ENCODE results near the gene AZU1.

Gene AZU1

DNA sequence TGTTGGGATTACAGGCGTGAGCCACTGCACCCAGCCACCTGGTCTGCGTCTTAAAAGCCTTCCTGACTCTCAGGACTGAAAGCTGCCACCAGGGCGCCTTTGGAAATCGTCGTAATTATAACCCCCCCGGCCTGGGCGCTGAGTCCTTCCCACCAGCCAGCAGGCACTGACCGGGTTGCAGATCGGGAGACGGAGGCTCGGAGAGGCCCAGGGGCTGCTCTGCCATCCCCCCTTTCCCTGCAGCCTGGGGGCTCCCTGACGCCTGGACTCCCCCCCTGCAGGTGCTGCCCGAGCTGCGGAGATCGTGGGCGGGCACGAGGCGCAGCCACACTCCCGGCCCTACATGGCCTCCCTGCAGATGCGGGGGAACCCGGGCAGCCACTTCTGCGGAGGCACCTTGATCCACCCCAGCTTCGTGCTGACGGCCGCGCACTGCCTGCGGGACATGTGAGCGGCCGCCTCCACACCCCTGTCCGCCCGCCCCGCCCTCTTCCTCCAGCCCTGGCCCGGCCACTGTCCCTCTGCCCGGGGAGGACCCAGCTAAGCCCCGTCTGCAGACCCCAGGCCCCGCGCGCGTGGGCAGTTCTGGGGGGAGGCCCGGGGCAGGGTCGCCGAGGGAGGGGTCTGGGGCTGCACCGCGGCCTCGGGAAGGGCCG is 15.7 kb downstream of the AZU1 start:
- H3K4me2 ChIP-seq (ENCODE audit: low read depth, low read length, poor library complexity, severe bottlenecking), result no peak overlapping the region
- H3F3A ChIP-seq (ENCODE audit: low read depth), result no peaks in the 10 kb centered on the region
- H3K36me3 ChIP-seq (ENCODE audit: insufficient read depth, low read length), result no peaks in the 10 kb centered on the region
- no peaks in the 10 kb centered on the region for H3K79me2 ChIP-seq (ENCODE audit: insufficient read depth, low read length)
- no peaks in the 10 kb centered on the region for H3K27me3 ChIP-seq (ENCODE audit: insufficient read depth, low read length, poor library complexity, severe bottlenecking)
- TF ChIP-seq EZH2phosphoT487 (IDR thresholded peaks at IDR 0.05; ENCODE audit: borderline replicate concordance), result no peak
- no peak for TF ChIP-seq CTCF (conservative IDR thresholded peaks at IDR 0.05; ENCODE audit: low read length)
- no peaks in the 10 kb centered on the region for H3K4me1 ChIP-seq (ENCODE audit: insufficient read depth, low read length, poor library complexity, severe bottlenecking)
- H4K20me1 ChIP-seq (ENCODE audit: insufficient read depth, low read length, poor library complexity, severe bottlenecking), result no peaks in the 10 kb centered on the region
- H3K9me3 ChIP-seq (ENCODE audit: insufficient read depth, low read depth, low read length), result no peaks in the 10 kb centered on the region
- no peak overlapping the region for H3K9ac ChIP-seq (ENCODE audit: low read depth, low read length, poor library complexity, severe bottlenecking)
- no peak overlapping the region for H2AFZ ChIP-seq (ENCODE audit: low read length)
- no peak overlapping the region for H3K4me3 ChIP-seq (ENCODE audit: low read length, poor library complexity, severe bottlenecking)
- H3K9me2 ChIP-seq (replicated peaks; ENCODE audit: low read depth, low read length), result no peaks in the 10 kb centered on the region

GRCh38 chr19:843836-844545 is 16.4 kb downstream of the AZU1 start:
- H4K20me1 ChIP-seq (ENCODE audit: insufficient read depth, low read length, poor library complexity, severe bottlenecking), result no peaks in the 10 kb centered on the region
- TF ChIP-seq EZH2phosphoT487 (IDR thresholded peaks at IDR 0.05; ENCODE audit: borderline replicate concordance) (no peak), CTCF (conservative IDR thresholded peaks at IDR 0.05; ENCODE audit: low read length) (no peak)
- H3K4me3 ChIP-seq (ENCODE audit: low read length, poor library complexity, severe bottlenecking), result no peak overlapping the region
- H3K79me2 ChIP-seq (ENCODE audit: insufficient read depth, low read length), result no peaks in the 10 kb centered on the region
- H2AFZ ChIP-seq (ENCODE audit: low read length), result no peak overlapping the region
- no peak overlapping the region for H3K4me2 ChIP-seq (ENCODE audit: low read depth, low read length, poor library complexity, severe bottlenecking)
- no peaks in the 10 kb centered on the region for H3K9me2 ChIP-seq (replicated peaks; ENCODE audit: low read depth, low read length)
- no peaks in the 10 kb centered on the region for H3F3A ChIP-seq (ENCODE audit: low read depth)
- no peak overlapping the region for H3K9ac ChIP-seq (ENCODE audit: low read depth, low read length, poor library complexity, severe bottlenecking)
- no peaks in the 10 kb centered on the region for H3K36me3 ChIP-seq (ENCODE audit: insufficient read depth, low read length)
- H3K4me1 ChIP-seq (ENCODE audit: insufficient read depth, low read length, poor library complexity, severe bottlenecking), result no peaks in the 10 kb centered on the region
- no peaks in the 10 kb centered on the region for H3K9me3 ChIP-seq (ENCODE audit: insufficient read depth, low read depth, low read length)
- no peaks in the 10 kb centered on the region for H3K27me3 ChIP-seq (ENCODE audit: insufficient read depth, low read length, poor library complexity, severe bottlenecking)

- Histone ChIP-seq H3K9me2 (replicated peaks; ENCODE audit: low read depth, low read length) (no peaks in the 10 kb centered on the region), H3K9me3 (ENCODE audit: insufficient read depth, low read depth, low read length) (no peaks in the 10 kb centered on the region), H3K4me3 (ENCODE audit: low read length, poor library complexity, severe bottlenecking) (no peak overlapping the region), H3K36me3 (ENCODE audit: insufficient read depth, low read length) (no peaks in the 10 kb centered on the region), H3K79me2 (ENCODE audit: insufficient read depth, low read length) (no peaks in the 10 kb centered on the region), H2AFZ (ENCODE audit: low read length) (no peak overlapping the region), H3K4me2 (ENCODE audit: low read depth, low read length, poor library complexity, severe bottlenecking) (no peak overlapping the region), H3K4me1 (ENCODE audit: insufficient read depth, low read length, poor library complexity, severe bottlenecking) (no peaks in the 10 kb centered on the region), H3K27me3 (ENCODE audit: insufficient read depth, low read length, poor library complexity, severe bottlenecking) (no peaks in the 10 kb centered on the region), H4K20me1 (ENCODE audit: insufficient read depth, low read length, poor library complexity, severe bottlenecking) (no peaks in the 10 kb centered on the region), H3F3A (ENCODE audit: low read depth) (no peaks in the 10 kb centered on the region), H3K9ac (ENCODE audit: low read depth, low read length, poor library complexity, severe bottlenecking) (no peak overlapping the region)
- TF ChIP-seq CTCF (conservative IDR thresholded peaks at IDR 0.05; ENCODE audit: low read length), result no peak
- TF ChIP-seq EZH2phosphoT487 (IDR thresholded peaks at IDR 0.05; ENCODE audit: borderline replicate concordance), result no peak
Observed at GRCh38 chr19:844546-844971, 16.9 kb downstream of the AZU1 start.

Data from Loucy (cell line).